Measurements from ENCODE around the gene LSP1.

- TF ChIP-seq POLR2AphosphoS5 (IDR thresholded peaks at IDR 0.05) (no peak), CTCF (IDR thresholded peaks at IDR 0.05) (no peak), POLR2A (IDR thresholded peaks at IDR 0.05) (no peak)
Observed at GRCh38 chr11:1817511-1817910, 35.4 kb upstream of the LSP1 start.
